Effector memory CD8-positive, alpha-beta T cell (primary cell): Measurements from ENCODE around the gene ACAD8.
"Not testable (repeated sequence)": the region's sequence is repeated elsewhere in the genome, so short reads cannot be mapped to it uniquely, and the experiment has no call there.

Source experiments
- ATAC-seq: fragments of 150-1000 bp; cut with Tn5 transposase; replicated peaks from 2 replicates; pipeline ENCODE4 v1.10.0; 2021; ENCODE audit warnings: mild to moderate bottlenecking, moderate library complexity
- DNase-seq, 3 experiments: peaks; one replicate each; pipeline ENCODE4 v3.0.0; 2021
- H3K27ac Mint-ChIP-seq, 2 donors: one replicate each; pipeline ENCODE4 v1.8.0; 2022; ENCODE audit warnings: mild to moderate bottlenecking in 2 of 2, mixed read lengths in 2 of 2, moderate library complexity in 2 of 2
- H3K27me3 Mint-ChIP-seq, 2 donors: one replicate each; pipeline ENCODE4 v1.8.0; 2022; ENCODE audit warnings: mixed read lengths in 2 of 2
- H3K36me3 Mint-ChIP-seq: one replicate; pipeline ENCODE4 v1.8.0; 2022; ENCODE audit warnings: mild to moderate bottlenecking, moderate library complexity, mixed read lengths; ENCODE audit not compliant: insufficient read depth
- H3K4me1 Mint-ChIP-seq, 2 donors: one replicate each; pipeline ENCODE4 v1.8.0; 2022; ENCODE audit warnings: low read depth in 2 of 2, mixed read lengths in 2 of 2
- H3K4me3 Mint-ChIP-seq, 2 donors: one replicate each; pipeline ENCODE4 v1.8.0; 2022; ENCODE audit warnings: mild to moderate bottlenecking in 2 of 2, mixed read lengths in 2 of 2, moderate library complexity in 2 of 2
- H3K9me3 Mint-ChIP-seq, 2 donors: one replicate each; pipeline ENCODE4 v1.8.0; 2022; ENCODE audit warnings: mixed read lengths in 2 of 2

Gene ACAD8

GRCh38 chr11:134246100-134246499 lies 7.3 kb upstream of the ACAD8 start:
- DNase-seq = no peak
- no peaks in the 10 kb centered on the region for H3K9me3 Mint-ChIP-seq
- peak overlapping the region in 1 of 2 donors; percentile 29 for H3K27ac Mint-ChIP-seq
- no peaks in the 10 kb centered on the region for H3K27me3 Mint-ChIP-seq
- peaks cover 57% of the 10 kb centered on the region for H3K36me3 Mint-ChIP-seq
- no peak for ATAC-seq
- no peaks in the 10 kb centered on the region for H3K4me1 Mint-ChIP-seq
- no peak overlapping the region for H3K4me3 Mint-ChIP-seq

- Mint-ChIP-seq H3K27ac (peak overlapping the region in 1 of 2 donors; percentile 29), H3K27me3 (no peaks in the 10 kb centered on the region), H3K4me3 (no peak overlapping the region), H3K4me1 (peaks cover 0 to 4% of the 10 kb centered on the region in 2 donors), H3K9me3 (no peaks in the 10 kb centered on the region), H3K36me3 (peaks cover 54% of the 10 kb centered on the region)
- DNase-seq (no peak), ATAC-seq (no peak)
Measured at GRCh38 chr11:134246678-134247077, 6.7 kb upstream of the ACAD8 start.

- DNase-seq (no peak), ATAC-seq (no peak)
- H3K4me3 Mint-ChIP-seq = no peak overlapping the region
- H3K27me3 Mint-ChIP-seq = no peaks in the 10 kb centered on the region
- H3K27ac Mint-ChIP-seq = peak overlapping the region in 1 of 2 donors; percentile 85
- peaks cover 12 to 21% of the 10 kb centered on the region in 2 donors for H3K4me1 Mint-ChIP-seq
- H3K9me3 Mint-ChIP-seq = no peaks in the 10 kb centered on the region
- peaks cover 41% of the 10 kb centered on the region for H3K36me3 Mint-ChIP-seq
Measured at GRCh38 chr11:134248910-134249480, 4.4 kb upstream of the ACAD8 start.

GRCh38 chr11:134250246-134250645 lies 3.1 kb upstream of the ACAD8 start:
- no peak overlapping the region for H3K27ac Mint-ChIP-seq
- H3K4me3 Mint-ChIP-seq = no peak overlapping the region
- DNase-seq (no peak), ATAC-seq (no peak)
- H3K9me3 Mint-ChIP-seq = no peaks in the 10 kb centered on the region
- peaks cover 30% of the 10 kb centered on the region for H3K36me3 Mint-ChIP-seq
- no peaks in the 10 kb centered on the region for H3K27me3 Mint-ChIP-seq
- H3K4me1 Mint-ChIP-seq = peaks cover 16 to 32% of the 10 kb centered on the region in 2 donors

- ATAC-seq (no peak), DNase-seq (no peak)
- H3K9me3 Mint-ChIP-seq = no peaks in the 10 kb centered on the region
- peaks cover 18 to 35% of the 10 kb centered on the region in 2 donors for H3K4me1 Mint-ChIP-seq
- no peak overlapping the region for H3K4me3 Mint-ChIP-seq
- H3K27me3 Mint-ChIP-seq = no peaks in the 10 kb centered on the region
- H3K27ac Mint-ChIP-seq = no peak overlapping the region
- H3K36me3 Mint-ChIP-seq = peaks cover 28% of the 10 kb centered on the region
Measured at GRCh38 chr11:134250675-134251074, 2.7 kb upstream of the ACAD8 start.

- Mint-ChIP-seq H3K4me1 (peaks cover 21 to 39% of the 10 kb centered on the region in 2 donors), H3K27me3 (no peaks in the 10 kb centered on the region), H3K4me3 (peak overlapping the region; percentile 94 to 99), H3K36me3 (peaks cover 22% of the 10 kb centered on the region), H3K9me3 (no peaks in the 10 kb centered on the region), H3K27ac (peak overlapping the region; percentile 84 to 95)
- ATAC-seq = peak; percentile 18
- DNase-seq = peak in 1 of 3 experiments; percentile 15
Measured at GRCh38 chr11:134252346-134253187, 801 bp upstream of the ACAD8 start.

- Mint-ChIP-seq H3K4me3 (peak overlapping the region; percentile 94 to 99), H3K27me3 (no peaks in the 10 kb centered on the region), H3K4me1 (peaks cover 21 to 39% of the 10 kb centered on the region in 2 donors), H3K36me3 (peaks cover 9% of the 10 kb centered on the region), H3K27ac (peak overlapping the region; percentile 84 to 95), H3K9me3 (no peaks in the 10 kb centered on the region)
- DNase-seq = no peak
- no peak for ATAC-seq
Measured at GRCh38 chr11:134254433-134255183, 1.2 kb downstream of the ACAD8 start.

GRCh38 chr11:134255184-134255561 lies 1.8 kb downstream of the ACAD8 start:
- Mint-ChIP-seq H3K4me1 (peaks cover 21 to 39% of the 10 kb centered on the region in 2 donors), H3K4me3 (peak overlapping the region in 1 of 2 donors; percentile 99)
- H3K27ac Mint-ChIP-seq, ATAC-seq, DNase-seq, H3K27me3 Mint-ChIP-seq, H3K36me3 Mint-ChIP-seq, H3K9me3 Mint-ChIP-seq: not testable (repeated sequence)

GRCh38 chr11:134257101-134257500 lies 3.7 kb downstream of the ACAD8 start:
- DNase-seq (no peak), ATAC-seq (no peak)
- H3K27me3 Mint-ChIP-seq = no peaks in the 10 kb centered on the region
- no peak overlapping the region for H3K4me3 Mint-ChIP-seq
- peaks cover 23 to 34% of the 10 kb centered on the region in 2 donors for H3K4me1 Mint-ChIP-seq
- H3K36me3 Mint-ChIP-seq = peaks cover 16% of the 10 kb centered on the region
- no peak overlapping the region for H3K27ac Mint-ChIP-seq
- H3K9me3 Mint-ChIP-seq = no peaks in the 10 kb centered on the region

GRCh38 chr11:134258577-134258976 lies 5.2 kb downstream of the ACAD8 start:
- peaks cover 19% of the 10 kb centered on the region for H3K36me3 Mint-ChIP-seq
- no peak for DNase-seq
- ATAC-seq = no peak

GRCh38 chr11:134260503-134260902 lies 7.1 kb downstream of the ACAD8 start:
- no peak overlapping the region for H3K4me3 Mint-ChIP-seq
- DNase-seq (no peak), ATAC-seq (no peak)
- H3K4me1 Mint-ChIP-seq = peaks cover 8 to 9% of the 10 kb centered on the region in 2 donors
- no peaks in the 10 kb centered on the region for H3K9me3 Mint-ChIP-seq
- H3K36me3 Mint-ChIP-seq = peaks cover 26% of the 10 kb centered on the region
- no peaks in the 10 kb centered on the region for H3K27me3 Mint-ChIP-seq
- H3K27ac Mint-ChIP-seq = no peak overlapping the region

More at GRCh38 chr11:134258577-134258976, 5.2 kb downstream of the ACAD8 start:
- Mint-ChIP-seq H3K27me3 (no peaks in the 10 kb centered on the region), H3K4me3 (no peak overlapping the region), H3K4me1 (peaks cover 14 to 24% of the 10 kb centered on the region in 2 donors), H3K9me3 (no peaks in the 10 kb centered on the region), H3K27ac (no peak overlapping the region)

- Mint-ChIP-seq H3K4me3 (no peak overlapping the region), H3K27me3 (no peaks in the 10 kb centered on the region), H3K4me1 (peaks cover 4 to 7% of the 10 kb centered on the region in 2 donors), H3K36me3 (peaks cover 26% of the 10 kb centered on the region), H3K27ac (no peak overlapping the region), H3K9me3 (no peaks in the 10 kb centered on the region)
- DNase-seq (no peak), ATAC-seq (no peak)
Measured at GRCh38 chr11:134260983-134261382, 7.6 kb downstream of the ACAD8 start.

- Mint-ChIP-seq H3K9me3 (no peaks in the 10 kb centered on the region), H3K27me3 (no peaks in the 10 kb centered on the region), H3K27ac (peak overlapping the region in 1 of 2 donors; percentile 16), H3K4me3 (no peak overlapping the region), H3K36me3 (peaks cover 21% of the 10 kb centered on the region), H3K4me1 (peaks cover 3 to 7% of the 10 kb centered on the region in 2 donors)
- ATAC-seq (peak; percentile 63), DNase-seq (peak; percentile 14 to 23 (median 22))
Measured at GRCh38 chr11:134261626-134262488, 8.5 kb downstream of the ACAD8 start.
